Liver (tissue), 3 donors: ENCODE measurements around the gene LHFPL2.

Source experiments
- EGR1 ChIP-seq, 2 donors: IDR thresholded peaks; 2 replicates each; pipeline ENCODE4 v1.6.1; 2016 to 2018; ENCODE audit warnings: antibody characterized with exemption in 2 of 2, low read depth in 2 of 2
- GABPA ChIP-seq, 2 donors: IDR thresholded peaks in 1 of 2; conservative IDR thresholded peaks in 1 of 2; 2 replicates each; pipeline ENCODE4 v1.6.1; 2016; ENCODE audit warnings: antibody characterized with exemption in 2 of 2, mild to moderate bottlenecking in 1 of 2, moderate library complexity in 1 of 2
- JUND ChIP-seq, 2 donors: IDR thresholded peaks; 2 replicates each; pipeline ENCODE4 v1.6.1; 2016; ENCODE audit warnings: antibody characterized with exemption in 2 of 2
- NR2F2 ChIP-seq: IDR thresholded peaks from 2 replicates; pipeline ENCODE4 v1.6.1; 2016; ENCODE audit warnings: antibody characterized with exemption
- RAD21 ChIP-seq, 2 donors: IDR thresholded peaks; 2 replicates each; pipeline ENCODE4 v1.6.1; 2016; ENCODE audit warnings: antibody characterized with exemption in 2 of 2, mild to moderate bottlenecking in 2 of 2
- REST ChIP-seq: IDR thresholded peaks from 2 replicates; pipeline ENCODE4 v1.6.1; 2016; ENCODE audit warnings: antibody characterized with exemption, mild to moderate bottlenecking
- RXRA ChIP-seq, 2 donors: IDR thresholded peaks; 2 replicates each; pipeline ENCODE4 v1.6.1; 2017 to 2018; ENCODE audit warnings: antibody characterized with exemption in 2 of 2, mild to moderate bottlenecking in 1 of 2
- SP1 ChIP-seq: IDR thresholded peaks from 2 replicates; pipeline ENCODE4 v1.6.1; 2018; ENCODE audit warnings: antibody characterized with exemption, mild to moderate bottlenecking
- TAF1 ChIP-seq: conservative IDR thresholded peaks from 2 replicates; pipeline ENCODE4 v1.6.1; 2016; ENCODE audit warnings: antibody characterized with exemption, mild to moderate bottlenecking
- YY1 ChIP-seq: IDR thresholded peaks from 2 replicates; pipeline ENCODE4 v1.6.1; 2016; ENCODE audit warnings: antibody characterized with exemption, mild to moderate bottlenecking
- TF ChIP-seq, protein P1 (sequence below): fragments of 150-350 bp; IDR thresholded peaks from 2 replicates; pipeline ENCODE4 v1.5.1; 2017; ENCODE audit warnings: improper control_type of control experiment, low read depth, low read length; ENCODE audit not compliant: missing input control
- TF ChIP-seq, protein P2 (sequence below): IDR thresholded peaks from 2 replicates; pipeline ENCODE4 v1.6.1; 2016; ENCODE audit warnings: antibody characterized with exemption
- TF ChIP-seq, protein P3 (sequence below): IDR thresholded peaks from 2 replicates; pipeline ENCODE4 v1.6.1; 2016; ENCODE audit warnings: antibody characterized with exemption
- donor health status: healthy.
- donor health status: healthy.

GRCh38 chr5:78598973-78599372 lies 49.6 kb downstream of the LHFPL2 start:
- TF ChIP-seq, protein P1, sequence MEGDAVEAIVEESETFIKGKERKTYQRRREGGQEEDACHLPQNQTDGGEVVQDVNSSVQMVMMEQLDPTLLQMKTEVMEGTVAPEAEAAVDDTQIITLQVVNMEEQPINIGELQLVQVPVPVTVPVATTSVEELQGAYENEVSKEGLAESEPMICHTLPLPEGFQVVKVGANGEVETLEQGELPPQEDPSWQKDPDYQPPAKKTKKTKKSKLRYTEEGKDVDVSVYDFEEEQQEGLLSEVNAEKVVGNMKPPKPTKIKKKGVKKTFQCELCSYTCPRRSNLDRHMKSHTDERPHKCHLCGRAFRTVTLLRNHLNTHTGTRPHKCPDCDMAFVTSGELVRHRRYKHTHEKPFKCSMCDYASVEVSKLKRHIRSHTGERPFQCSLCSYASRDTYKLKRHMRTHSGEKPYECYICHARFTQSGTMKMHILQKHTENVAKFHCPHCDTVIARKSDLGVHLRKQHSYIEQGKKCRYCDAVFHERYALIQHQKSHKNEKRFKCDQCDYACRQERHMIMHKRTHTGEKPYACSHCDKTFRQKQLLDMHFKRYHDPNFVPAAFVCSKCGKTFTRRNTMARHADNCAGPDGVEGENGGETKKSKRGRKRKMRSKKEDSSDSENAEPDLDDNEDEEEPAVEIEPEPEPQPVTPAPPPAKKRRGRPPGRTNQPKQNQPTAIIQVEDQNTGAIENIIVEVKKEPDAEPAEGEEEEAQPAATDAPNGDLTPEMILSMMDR, result no peak
- no peak for TF ChIP-seq JUND (IDR thresholded peaks at IDR 0.05)
- TF ChIP-seq SP1, result no peak
- TF ChIP-seq REST, result no peak
- TF ChIP-seq TAF1, result no peak
- TF ChIP-seq, protein P2, sequence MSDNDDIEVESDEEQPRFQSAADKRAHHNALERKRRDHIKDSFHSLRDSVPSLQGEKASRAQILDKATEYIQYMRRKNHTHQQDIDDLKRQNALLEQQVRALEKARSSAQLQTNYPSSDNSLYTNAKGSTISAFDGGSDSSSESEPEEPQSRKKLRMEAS, result no peak
- TF ChIP-seq RXRA (IDR thresholded peaks at IDR 0.05), result no peak
- no peak for TF ChIP-seq GABPA (IDR thresholded peaks at IDR 0.05 in 1 of 2, conservative IDR thresholded peaks at IDR 0.05 in 1 of 2)
- TF ChIP-seq NR2F2, result no peak
- TF ChIP-seq RAD21 (IDR thresholded peaks at IDR 0.05), result no peak
- no peak for TF ChIP-seq EGR1 (IDR thresholded peaks at IDR 0.05; ENCODE audit: low read depth in 2 of 2)
- no peak for TF ChIP-seq YY1
- TF ChIP-seq, protein P3, sequence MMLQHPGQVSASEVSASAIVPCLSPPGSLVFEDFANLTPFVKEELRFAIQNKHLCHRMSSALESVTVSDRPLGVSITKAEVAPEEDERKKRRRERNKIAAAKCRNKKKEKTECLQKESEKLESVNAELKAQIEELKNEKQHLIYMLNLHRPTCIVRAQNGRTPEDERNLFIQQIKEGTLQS, result no peak
